ENCODE data around the gene FAM209B. TPM values are rescaled to one million over a fixed set of nuclear protein-coding genes. Genes with fewer than 3 reads are reported as not detected.

Gene FAM209B, protein sequence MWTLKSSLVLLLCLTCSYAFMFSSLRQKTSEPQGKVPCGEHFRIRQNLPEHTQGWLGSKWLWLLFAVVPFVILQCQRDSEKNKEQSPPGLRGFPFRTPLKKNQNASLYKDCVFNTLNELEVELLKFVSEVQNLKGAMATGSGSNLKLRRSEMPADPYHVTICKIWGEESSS
- polyA plus RNA-seq, result 0.89 and 0.99 TPM in 2 replicates

DNA sequence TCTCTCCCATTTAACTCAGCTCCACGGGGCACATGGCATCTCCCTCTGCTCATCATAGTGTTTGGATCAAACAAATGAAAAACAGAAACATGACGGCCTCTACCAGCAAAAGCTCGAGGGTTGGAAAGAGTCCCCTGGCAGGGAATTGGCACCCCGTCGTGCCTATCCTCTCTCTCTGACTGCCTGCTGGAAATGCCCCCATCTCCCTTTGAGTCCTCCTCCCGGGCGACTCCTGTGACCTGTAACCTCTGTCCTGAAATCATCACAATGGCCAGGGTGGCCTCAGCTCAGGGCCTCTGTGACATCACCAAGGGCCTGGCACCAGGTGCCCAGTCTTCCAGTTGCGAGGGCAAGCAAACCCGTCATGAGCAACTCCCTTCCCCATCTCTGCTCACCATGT lies at the start of gene FAM209B:
TSS of gene FAM209B (plus strand) at position 301 of the 400 bp plus-strand sequence. CDS start at position 397, 96 bp downstream.

DNA sequence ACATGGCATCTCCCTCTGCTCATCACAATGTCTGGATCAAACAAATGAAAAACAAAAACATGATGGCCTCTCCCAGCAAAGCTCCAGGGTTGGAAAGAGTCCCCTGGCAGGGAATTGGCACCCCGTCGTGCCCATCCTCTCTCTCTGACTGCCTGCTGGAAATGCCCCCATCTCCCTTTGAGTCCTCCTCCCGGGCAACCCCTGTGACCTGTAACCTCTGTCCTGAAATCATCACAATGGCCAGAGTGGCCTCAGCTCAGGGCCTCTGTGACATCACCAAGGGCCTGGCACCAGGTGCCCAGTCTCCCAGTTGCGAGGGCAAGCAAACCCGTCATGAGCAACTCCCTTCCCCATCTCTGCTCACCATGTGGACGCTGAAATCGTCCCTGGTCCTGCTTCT lies 8.6 kb upstream of the FAM209B start, which contains the start of gene FAM209A:
TSS of gene FAM209A (plus strand) at position 301 of the 400 bp plus-strand sequence. CDS start at position 366, 65 bp downstream.

Other genes with a start within 250 kb of the FAM209B start
- gene FAM210B, start 174.3 kb upstream of the FAM209B start, polyA plus RNA-seq, result 7.6 and 15.1 TPM in 2 replicates
- 3.5 and 6.7 TPM in 2 replicates for gene AURKA, start 141.0 kb upstream of the FAM209B start, polyA plus RNA-seq
- 19.8 and 28.3 TPM in 2 replicates for gene CSTF1, start 140.6 kb upstream of the FAM209B start, polyA plus RNA-seq
- not detected in 2 replicates for gene CASS4, start 121.0 kb upstream of the FAM209B start, polyA plus RNA-seq
- gene RTF2, start 64.6 kb upstream of the FAM209B start, polyA plus RNA-seq, result 72.3 and 122 TPM in 2 replicates
- gene FAM209A, start 8.5 kb upstream of the FAM209B start, polyA plus RNA-seq, result 0.45 TPM in 1 of 2 replicates, not detected in the other
- not detected in 2 replicates for gene TFAP2C, start 96.1 kb downstream of the FAM209B start, polyA plus RNA-seq

All from Purkinje cell (primary cell).